GM12875 (cell line): ENCODE results near the gene SLC6A8.
"Not testable (repeated sequence)": the region's sequence is repeated elsewhere in the genome, so short reads cannot be mapped to it uniquely, and the experiment has no call there.

Source experiments
- H3K4me3 ChIP-seq: one replicate; pipeline ENCODE4 v1.5.1; 2011; ENCODE audit warnings: low read depth, low read length, control low read depth
- TF ChIP-seq, protein P1 (sequence below): IDR thresholded peaks from 2 replicates; pipeline ENCODE4 v1.5.1; 2011; ENCODE audit warnings: low read depth, mild to moderate bottlenecking, control low read depth, inconsistent platforms, low read length, moderate library complexity, borderline replicate concordance; ENCODE audit not compliant: insufficient read depth

SLC6A8 gene

DNA sequence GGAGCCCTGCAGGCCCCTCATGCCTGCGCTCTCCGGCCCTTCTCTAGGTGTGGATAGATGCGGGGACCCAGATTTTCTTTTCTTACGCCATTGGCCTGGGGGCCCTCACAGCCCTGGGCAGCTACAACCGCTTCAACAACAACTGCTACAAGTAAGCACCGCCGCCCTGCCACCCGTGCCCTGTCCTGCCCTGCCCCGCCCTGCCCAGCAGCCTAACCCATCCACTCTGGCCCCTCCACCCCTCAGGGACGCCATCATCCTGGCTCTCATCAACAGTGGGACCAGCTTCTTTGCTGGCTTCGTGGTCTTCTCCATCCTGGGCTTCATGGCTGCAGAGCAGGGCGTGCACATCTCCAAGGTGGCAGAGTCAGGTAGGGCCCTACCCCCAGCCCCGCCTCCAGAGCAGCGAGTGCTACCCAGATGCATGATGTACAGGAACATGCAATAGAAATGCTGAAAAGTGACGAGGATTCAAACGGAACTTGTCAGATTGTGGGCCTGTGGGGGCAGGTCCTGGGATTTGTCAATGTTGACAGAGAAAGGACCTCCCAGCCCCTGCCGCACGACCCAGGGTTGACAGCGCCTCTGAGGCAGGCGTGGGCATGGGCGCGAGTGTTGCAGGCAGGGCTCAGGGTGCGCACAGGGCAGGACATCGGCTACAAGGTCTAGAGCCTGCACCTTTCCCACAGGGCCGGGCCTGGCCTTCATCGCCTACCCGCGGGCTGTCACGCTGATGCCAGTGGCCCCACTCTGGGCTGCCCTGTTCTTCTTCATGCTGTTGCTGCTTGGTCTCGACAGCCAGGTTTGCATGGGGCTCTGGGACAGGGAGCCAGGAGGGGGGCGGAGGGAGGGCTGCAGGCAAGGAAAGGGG is 5.7 kb downstream of the SLC6A8 start:
- TF ChIP-seq, protein P1, sequence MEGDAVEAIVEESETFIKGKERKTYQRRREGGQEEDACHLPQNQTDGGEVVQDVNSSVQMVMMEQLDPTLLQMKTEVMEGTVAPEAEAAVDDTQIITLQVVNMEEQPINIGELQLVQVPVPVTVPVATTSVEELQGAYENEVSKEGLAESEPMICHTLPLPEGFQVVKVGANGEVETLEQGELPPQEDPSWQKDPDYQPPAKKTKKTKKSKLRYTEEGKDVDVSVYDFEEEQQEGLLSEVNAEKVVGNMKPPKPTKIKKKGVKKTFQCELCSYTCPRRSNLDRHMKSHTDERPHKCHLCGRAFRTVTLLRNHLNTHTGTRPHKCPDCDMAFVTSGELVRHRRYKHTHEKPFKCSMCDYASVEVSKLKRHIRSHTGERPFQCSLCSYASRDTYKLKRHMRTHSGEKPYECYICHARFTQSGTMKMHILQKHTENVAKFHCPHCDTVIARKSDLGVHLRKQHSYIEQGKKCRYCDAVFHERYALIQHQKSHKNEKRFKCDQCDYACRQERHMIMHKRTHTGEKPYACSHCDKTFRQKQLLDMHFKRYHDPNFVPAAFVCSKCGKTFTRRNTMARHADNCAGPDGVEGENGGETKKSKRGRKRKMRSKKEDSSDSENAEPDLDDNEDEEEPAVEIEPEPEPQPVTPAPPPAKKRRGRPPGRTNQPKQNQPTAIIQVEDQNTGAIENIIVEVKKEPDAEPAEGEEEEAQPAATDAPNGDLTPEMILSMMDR, result no peak
- no peak overlapping the region for H3K4me3 ChIP-seq

GRCh38 chrX:153694256-153694655 is 6.5 kb downstream of the SLC6A8 start:
- not testable (repeated sequence) for H3K4me3 ChIP-seq

DNA sequence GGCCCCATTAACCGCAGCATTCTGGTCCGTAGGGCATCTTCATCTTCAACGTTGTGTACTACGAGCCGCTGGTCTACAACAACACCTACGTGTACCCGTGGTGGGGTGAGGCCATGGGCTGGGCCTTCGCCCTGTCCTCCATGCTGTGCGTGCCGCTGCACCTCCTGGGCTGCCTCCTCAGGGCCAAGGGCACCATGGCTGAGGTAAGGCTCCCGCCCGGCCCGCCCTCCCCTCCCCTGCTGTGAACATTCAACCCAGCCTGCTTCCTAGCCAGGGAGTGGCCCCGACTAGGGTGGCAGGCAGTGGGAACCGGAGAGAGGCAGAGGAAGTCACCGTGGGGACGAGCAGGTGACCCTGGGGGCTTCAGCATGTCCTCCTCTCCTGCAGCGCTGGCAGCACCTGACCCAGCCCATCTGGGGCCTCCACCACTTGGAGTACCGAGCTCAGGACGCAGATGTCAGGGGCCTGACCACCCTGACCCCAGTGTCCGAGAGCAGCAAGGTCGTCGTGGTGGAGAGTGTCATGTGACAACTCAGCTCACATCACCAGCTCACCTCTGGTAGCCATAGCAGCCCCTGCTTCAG is 7.1 kb downstream of the SLC6A8 start:
- TF ChIP-seq, protein P1, result no peak
- H3K4me3 ChIP-seq, result no peak overlapping the region

GRCh38 chrX:153696100-153696499 is 8.4 kb downstream of the SLC6A8 start:
- TF ChIP-seq, protein P1, result no peak

DNA sequence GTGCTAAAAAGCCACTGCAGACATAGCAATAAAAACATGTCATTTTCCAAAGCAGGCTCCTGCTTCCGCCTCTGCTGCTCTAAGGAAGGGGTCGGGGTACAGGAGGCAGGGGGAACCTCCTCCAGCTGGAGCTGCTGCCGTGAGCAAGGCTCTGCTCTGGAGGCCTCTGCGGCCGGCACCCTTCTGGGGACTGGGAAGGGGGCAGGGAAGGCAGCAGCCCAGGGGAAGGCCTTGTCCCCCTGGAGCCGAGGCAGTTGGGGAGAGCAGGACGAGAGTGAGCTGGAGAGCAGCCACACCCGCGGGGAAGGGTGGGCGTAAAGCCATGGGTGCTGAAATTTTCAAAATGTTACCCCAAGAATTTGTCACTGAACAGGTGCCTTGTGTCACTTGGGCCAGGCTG is 8.8 kb downstream of the SLC6A8 start:
- not testable (repeated sequence) for H3K4me3 ChIP-seq

More at GRCh38 chrX:153696100-153696499, 8.4 kb downstream of the SLC6A8 start:
- no peak overlapping the region for H3K4me3 ChIP-seq

DNA sequence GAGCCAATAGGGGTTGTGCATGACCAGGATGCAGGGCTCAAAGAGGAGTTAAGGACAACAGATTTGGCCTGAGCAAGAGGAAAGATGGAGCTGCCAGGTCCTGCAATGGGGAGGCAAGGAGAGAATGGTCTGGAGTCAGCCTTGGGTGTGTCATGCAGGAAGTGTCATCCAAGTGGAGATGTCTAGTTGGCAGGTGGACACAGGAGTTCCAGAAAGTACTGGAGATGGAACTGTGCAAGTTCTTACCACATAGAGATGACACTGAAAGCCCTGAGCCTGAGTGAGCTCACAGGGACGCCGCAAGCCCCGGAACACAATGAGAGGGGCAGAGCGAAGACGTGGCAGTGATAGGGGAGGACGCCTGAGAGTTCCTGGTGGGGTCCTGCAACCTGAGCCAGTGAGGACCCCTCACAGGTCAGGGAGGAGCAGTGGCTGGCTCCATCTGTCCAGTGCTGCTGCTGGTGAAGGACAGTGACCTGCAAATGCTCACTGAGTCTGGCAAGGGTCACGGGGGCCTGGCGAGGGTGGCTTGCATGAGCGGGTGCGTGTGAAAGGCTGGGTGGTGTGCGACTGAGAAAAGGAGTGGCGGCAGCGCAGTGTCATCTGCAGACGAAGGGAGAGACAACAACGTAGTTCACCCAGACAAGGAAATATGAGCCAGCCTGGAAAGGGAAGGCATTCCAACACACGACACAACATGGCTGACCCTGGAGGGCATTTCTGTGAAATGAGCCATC is 9.4 kb downstream of the SLC6A8 start:
- H3K4me3 ChIP-seq, result not testable (repeated sequence)

- TF ChIP-seq, protein P1, result no peak
- H3K4me3 ChIP-seq, result no peak overlapping the region
These were observed 10.5 kb downstream of the SLC6A8 start for GRCh38 chrX:153697924-153698865.

GRCh38 chrX:153699210-153699783 is 11.6 kb downstream of the SLC6A8 start:
- not testable (repeated sequence) for H3K4me3 ChIP-seq

DNA sequence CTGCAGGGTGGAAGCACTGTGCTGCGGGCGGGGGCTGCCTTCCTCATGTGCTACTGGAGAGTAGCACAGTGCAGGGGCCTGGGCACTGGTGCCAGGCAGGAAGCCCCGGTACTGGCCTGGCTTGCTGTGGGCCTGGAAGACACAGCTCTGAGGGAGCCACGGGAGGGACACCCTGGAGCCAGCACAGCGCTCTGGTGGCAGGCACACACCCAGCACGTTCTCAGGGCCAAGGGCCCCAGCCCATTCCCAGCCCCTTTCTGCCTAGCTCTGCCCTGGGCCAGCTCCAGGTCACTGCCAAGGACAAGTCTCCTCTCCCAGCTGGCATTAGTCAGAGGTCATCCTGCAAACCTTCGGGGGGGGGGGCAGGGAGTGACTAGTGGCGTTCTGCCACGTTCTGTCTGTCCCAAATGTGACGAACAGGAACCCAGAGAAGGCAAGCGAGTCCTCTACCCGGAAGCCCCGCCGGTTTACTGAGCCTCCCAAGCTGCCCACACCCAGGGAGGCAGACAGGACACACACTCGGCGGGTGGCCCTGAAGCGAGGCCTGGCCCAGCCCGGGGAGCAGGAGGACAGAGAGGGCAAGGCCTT is 12.2 kb downstream of the SLC6A8 start:
- not testable (repeated sequence) for H3K4me3 ChIP-seq
